Cardiac septum (tissue), 1 donor: ENCODE data around the gene SUCLG2. TPM values are rescaled to one million over a fixed set of nuclear protein-coding genes. Genes with fewer than 3 reads are reported as not detected.

ENCODE experiments used
- DNase-seq: peaks from one replicate; pipeline ENCODE4 v3.0.0-alpha.2; 2020; ENCODE audit warnings: low spot score
- intact Hi-C: fragments of 100-400 bp; cut with DNase I; formaldehyde crosslinking; loops from one replicate; pipeline ENCODE4 v1.14.0; 2022
- total RNA-seq: library from RNA; stranded (reverse); fragmentation: NEBNext Ultra II Directional; extraction: Animal tissue kit (Norgen Biotek cat#: 25700); gene quantifications from one replicate; pipeline ENCODE4 v1.2.1, GENCODE V29; 2021
- donor health status: DM: no; HTN: no; CAD: no.

Gene SUCLG2
- total RNA-seq, 1 donor from 2014 or later, result 62.5 TPM

- DNase-seq, result no peak
- intact Hi-C loops, result no loop called here
Measured at GRCh38 chr3:67419779-67420178, 234.6 kb downstream of the SUCLG2 start.

- DNase-seq, result no peak
- intact Hi-C loops, result no loop called here
Measured at GRCh38 chr3:67419218-67419529, 235.2 kb downstream of the SUCLG2 start.

- DNase-seq, result no peak
- intact Hi-C loops, result no loop called here
Measured at GRCh38 chr3:67418426-67419217, 235.8 kb downstream of the SUCLG2 start.

GRCh38 chr3:67416703-67417102 lies 237.7 kb downstream of the SUCLG2 start:
- no peak for DNase-seq
- intact Hi-C loops, result no loop called here

GRCh38 chr3:67415511-67415910 lies 238.9 kb downstream of the SUCLG2 start:
- DNase-seq, result no peak
- intact Hi-C loops, result no loop called here

- no peak for DNase-seq
- intact Hi-C loops, result no loop called here
Measured at GRCh38 chr3:67414740-67415139, 239.7 kb downstream of the SUCLG2 start.

GRCh38 chr3:67405193-67405592 lies 249.2 kb downstream of the SUCLG2 start:
- DNase-seq, result no peak
- intact Hi-C loops, result no loop called here

GRCh38 chr3:67402873-67403272 lies 251.5 kb downstream of the SUCLG2 start:
- no peak for DNase-seq
- intact Hi-C loops, result no loop called here

- intact Hi-C loops, result no loop called here
- no peak for DNase-seq
Measured at GRCh38 chr3:67401921-67402320, 252.5 kb downstream of the SUCLG2 start.

GRCh38 chr3:67400476-67400875 lies 253.9 kb downstream of the SUCLG2 start:
- no peak for DNase-seq
- intact Hi-C loops, result no loop called here

GRCh38 chr3:67389176-67389575 lies 265.2 kb downstream of the SUCLG2 start:
- no peak for DNase-seq
- intact Hi-C loops, result no loop called here

- intact Hi-C loops, result no loop called here
- no peak for DNase-seq
Measured at GRCh38 chr3:67388738-67389137, 265.7 kb downstream of the SUCLG2 start.

- no peak for DNase-seq
- intact Hi-C loops, result no loop called here
Measured at GRCh38 chr3:67386451-67386850, 268.0 kb downstream of the SUCLG2 start.

GRCh38 chr3:67384760-67385397 lies 269.5 kb downstream of the SUCLG2 start:
- DNase-seq, result no peak
- intact Hi-C loops, result loop anchor here (5.0 kb wide), 1 partner anchor 1492 kb away; no protein-coding TSS in a partner anchor

GRCh38 chr3:67384016-67384415 lies 270.4 kb downstream of the SUCLG2 start:
- no peak for DNase-seq
- intact Hi-C loops, result loop anchor here (5.0 kb wide), 1 partner anchor 1493 kb away; no protein-coding TSS in a partner anchor

- intact Hi-C loops, result loop anchor here (5.0 kb wide), 1 partner anchor 1494 kb away; no protein-coding TSS in a partner anchor
- no peak for DNase-seq
Measured at GRCh38 chr3:67383379-67383778, 271.0 kb downstream of the SUCLG2 start.

- intact Hi-C loops, result loop anchor here (5.0 kb wide), 1 partner anchor 1495 kb away; no protein-coding TSS in a partner anchor
- no peak for DNase-seq
Measured at GRCh38 chr3:67382536-67382935, 271.9 kb downstream of the SUCLG2 start.

GRCh38 chr3:67381667-67382272 lies 272.6 kb downstream of the SUCLG2 start:
- DNase-seq, result no peak
- intact Hi-C loops, result loop anchor here (5.0 kb wide), 1 partner anchor 1496 kb away; no protein-coding TSS in a partner anchor

- intact Hi-C loops, result loop anchor here (5.0 kb wide), 1 partner anchor 1497 kb away; no protein-coding TSS in a partner anchor
Measured at GRCh38 chr3:67380118-67380517, 274.3 kb downstream of the SUCLG2 start.

GRCh38 chr3:67377299-67377698 lies 277.1 kb downstream of the SUCLG2 start:
- intact Hi-C loops, result no loop called here
- no peak for DNase-seq

More at GRCh38 chr3:67380118-67380517, 274.3 kb downstream of the SUCLG2 start:
- DNase-seq, result no peak
